H1 (cell line): ENCODE results near the gene MBTPS1. TPM values are rescaled to one million over a fixed set of nuclear protein-coding genes. Genes with fewer than 3 reads are reported as not detected.

ENCODE experiments used
- RNF2 ChIP-seq: fragments of 200-900, 300-1000 bp; sonication (generic); IDR thresholded peaks from 2 replicates; pipeline ENCODE4 v1.7.1; 2016; ENCODE audit warnings: borderline replicate concordance, low read depth, mild to moderate bottlenecking, antibody characterized with exemption, low read length; ENCODE audit not compliant: poor library complexity, severe bottlenecking; ENCODE audit errors: missing control alignments
- SIN3A ChIP-seq, 2 experiments: IDR thresholded peaks in 1 of 2; conservative IDR thresholded peaks in 1 of 2; 2 replicates each; pipeline ENCODE4 v1.6.1; 2011 to 2012; ENCODE audit warnings: low read length in 2 of 2, improper control_type of control experiment in 1 of 2, low read depth in 1 of 2, mild to moderate bottlenecking in 1 of 2
- polyA plus RNA-seq, 7 experiments: library from polyadenylated mRNA; depleted of rRNA in 3 of 7; stranded (reverse) in 5 of 7; unstranded in 2 of 7; fragments of >200 nt in 5 of 7; fragments of 200-250 nt in 2 of 7; gene quantifications; 1 replicate in 5 of 7; 2 replicates in 1 of 7; 4 replicates in 1 of 7; pipeline versions ENCODE4 v1.2.1 to v1.2.3, GENCODE V29; 2011 to 2013; ENCODE audit warnings: missing spikeins in 2 of 7, mixed read lengths in 2 of 7
- total RNA-seq: library from RNA; stranded (reverse); fragmentation: NEBNext Ultra II Directional; extraction: Animal tissue kit (Norgen Biotek cat#: 25700); gene quantifications from 2 replicates; pipeline ENCODE4 v1.2.1, GENCODE V29; 2021
- TF ChIP-seq, protein P1 (sequence below): IDR thresholded peaks from 2 replicates; pipeline ENCODE4 v1.6.1; 2012; ENCODE audit warnings: low read length, inconsistent platforms

Gene MBTPS1
- total and polyA plus RNA-seq, 2 of the 8 experiments (the other 6 are each of a cell fraction or from before 2014, with no cell fraction given) = 30.6 to 53.3 TPM

DNA sequence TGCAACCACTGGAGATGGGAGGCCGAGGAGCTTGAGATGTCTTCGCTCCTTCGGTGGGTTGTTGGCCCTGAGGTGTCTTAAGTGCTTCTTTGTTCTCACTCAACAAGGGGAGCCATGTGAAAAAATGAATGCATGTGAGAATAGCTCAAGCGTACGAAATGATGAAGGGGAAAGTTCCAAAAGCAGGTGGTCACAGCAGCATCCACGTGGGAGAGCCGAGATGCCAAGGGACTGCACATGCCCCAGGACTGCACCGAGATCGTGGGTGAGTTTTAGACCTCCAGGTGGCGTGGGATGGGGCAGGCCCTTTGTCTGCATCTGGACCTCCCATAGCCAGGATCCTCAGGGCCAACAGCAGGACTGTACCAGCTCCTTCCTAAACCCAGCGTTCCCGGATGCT, 82.2 kb downstream of the MBTPS1 start (continued):
- TF ChIP-seq, protein P1, sequence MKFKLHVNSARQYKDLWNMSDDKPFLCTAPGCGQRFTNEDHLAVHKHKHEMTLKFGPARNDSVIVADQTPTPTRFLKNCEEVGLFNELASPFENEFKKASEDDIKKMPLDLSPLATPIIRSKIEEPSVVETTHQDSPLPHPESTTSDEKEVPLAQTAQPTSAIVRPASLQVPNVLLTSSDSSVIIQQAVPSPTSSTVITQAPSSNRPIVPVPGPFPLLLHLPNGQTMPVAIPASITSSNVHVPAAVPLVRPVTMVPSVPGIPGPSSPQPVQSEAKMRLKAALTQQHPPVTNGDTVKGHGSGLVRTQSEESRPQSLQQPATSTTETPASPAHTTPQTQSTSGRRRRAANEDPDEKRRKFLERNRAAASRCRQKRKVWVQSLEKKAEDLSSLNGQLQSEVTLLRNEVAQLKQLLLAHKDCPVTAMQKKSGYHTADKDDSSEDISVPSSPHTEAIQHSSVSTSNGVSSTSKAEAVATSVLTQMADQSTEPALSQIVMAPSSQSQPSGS = no peak
- no peak for TF ChIP-seq RNF2
- TF ChIP-seq SIN3A (conservative IDR thresholded peaks at IDR 0.05 in 1 of 2, IDR thresholded peaks at IDR 0.05 in 1 of 2; ENCODE audit: low read depth in 1 of 2, low read length in 2 of 2) = no peak
